ENCODE data around the gene ATMIN. TPM values are rescaled to one million over a fixed set of nuclear protein-coding genes. Genes with fewer than 3 reads are reported as not detected.
A peak's percentile ranks its signal among the peaks of the same experiment; 100 is the strongest.

The ATMIN gene
- 10 to 100 TPM; 29.1 to 46.9 (median 35.3) TPM for total RNA-seq
- 10 to 100 TPM; 24.9 to 36.0 TPM for polyA plus RNA-seq
- 67.3 reads per million, percentile 77 among the genes with 10 or more reads in this experiment for total RNA-seq

DNA sequence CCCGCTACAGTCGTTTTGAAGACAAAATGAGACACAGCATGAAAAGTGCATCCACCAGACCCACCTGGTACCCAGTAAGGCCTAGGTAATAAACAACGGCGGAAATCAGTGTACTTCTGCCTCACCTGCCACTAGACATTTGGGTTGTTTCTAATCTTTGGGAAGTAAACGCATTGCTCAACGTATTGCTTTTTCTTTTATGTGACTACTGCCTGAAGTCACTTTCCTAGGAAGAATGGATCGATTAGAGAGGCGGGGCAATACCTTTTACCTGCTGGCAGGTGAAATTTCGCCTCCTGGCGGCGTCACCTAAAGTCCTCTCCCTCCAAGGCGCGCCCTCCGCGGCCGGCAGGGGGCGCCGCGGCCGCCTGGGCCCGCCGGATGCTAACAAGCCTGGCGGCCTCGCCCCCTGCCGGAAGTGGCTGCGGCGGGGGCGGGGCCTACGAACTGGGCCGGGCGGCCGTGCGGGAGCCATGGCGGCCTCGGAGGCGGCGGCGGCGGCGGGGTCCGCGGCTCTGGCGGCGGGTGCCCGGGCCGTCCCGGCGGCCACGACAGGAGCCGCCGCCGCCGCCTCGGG, at the start of gene ATMIN:
Gene ATMIN (plus strand): TSS at position 445 of the 577 bp plus-strand sequence. CDS start 29 bp downstream, at position 474.
- Mint-ChIP-seq H3K4me1 (peaks cover 16 to 44% (median 39%) of the 10 kb centered on the region in 7 donors), H3K27ac (peak within 1 kb of the TSS; percentile 29 to 87 (median 77)), H3K9me3 (no peaks in the 10 kb centered on the region), H3K4me3 (peak within 1 kb of the TSS; percentile 79 to 92 (median 89)), H3K36me3 (peaks cover 0 to 21% (median under 1%) of the 10 kb centered on the region in 5 donors), H3K27me3 (no peaks in the 10 kb centered on the region)
- H3K27me3 ChIP-seq (ENCODE audit: control insufficient read depth in 2 of 2, insufficient read depth in 2 of 2, low read length in 2 of 2) = no peaks in the 10 kb centered on the region
- no peaks in the 10 kb centered on the region for H3K36me3 ChIP-seq (ENCODE audit: control insufficient read depth in 2 of 3, insufficient read depth in 3 of 3, low read length in 3 of 3)
- ATAC-seq (peak; percentile 100), DNase-seq (peak; percentile 80 to 96 (median 90))
- peak within 1 kb of the TSS; percentile 69 for H3K27ac ChIP-seq (ENCODE audit: low read depth, low read length)
- no peaks in the 10 kb centered on the region for H3K9me3 ChIP-seq (ENCODE audit: control insufficient read depth in 2 of 3, low read length in 3 of 3)
- intact Hi-C loops (cut with micrococcal nuclease) = loop anchor here (1.0 to 5.0 kb wide), 8 partner anchors 28 to 703 kb away; partner anchors contain the start of genes CENPN (in 2 of the 2), GAN (in 2 of the 2) and GCSH (in 2 of the 2)
- H3K4me1 ChIP-seq (ENCODE audit: control insufficient read depth in 2 of 2, insufficient read depth in 2 of 2, low read length in 2 of 2) = peaks cover 20 to 24% of the 10 kb centered on the region in 2 donors
- POLR2A ChIA-PET = interaction anchor here (0.5 to 5.3 kb wide), 4 partner anchors 29 to 279 kb away, joined by 3 to 61 read pairs (median 8); partner anchors contain the start of genes C16orf46, CENPN, CMC2 and GAN
- H3K4me3 ChIP-seq (ENCODE audit: low read length) = peak within 1 kb of the TSS; percentile 52
- CTCF ChIA-PET = interaction anchor here (0.6 to 4.5 kb wide), 13 partner anchors 13 to 683 kb away, joined by 3 to 51 read pairs (median 4); partner anchors contain the start of genes C16orf46, CENPN and CMC2

GRCh38 chr16:80986557-80986956, 49.1 kb upstream of the ATMIN start:
- no peaks in the 10 kb centered on the region for H3K36me3 ChIP-seq (ENCODE audit: control insufficient read depth in 2 of 3, insufficient read depth in 3 of 3, low read length in 3 of 3)
- peak overlapping the region in 1 of 10 donors; percentile 20 for H3K4me3 Mint-ChIP-seq
- CTCF ChIA-PET = no interaction called here
- H3K27me3 ChIP-seq (ENCODE audit: control insufficient read depth in 2 of 2, insufficient read depth in 2 of 2, low read length in 2 of 2) = no peaks in the 10 kb centered on the region
- peak overlapping the region in 5 of 9 donors; percentile 8 to 58 (median 12) for H3K27ac Mint-ChIP-seq
- no peak overlapping the region for H3K4me3 ChIP-seq (ENCODE audit: low read length)
- H3K36me3 Mint-ChIP-seq = peaks cover 0 to 32% (median 14%) of the 10 kb centered on the region in 5 donors
- no peak overlapping the region for H3K27ac ChIP-seq (ENCODE audit: low read depth, low read length)
- H3K4me1 ChIP-seq (ENCODE audit: control insufficient read depth in 2 of 2, insufficient read depth in 2 of 2, low read length in 2 of 2) = peaks cover 0 to 7% of the 10 kb centered on the region in 2 donors
- no peak for DNase-seq
- no peaks in the 10 kb centered on the region for H3K9me3 Mint-ChIP-seq
- POLR2A ChIA-PET = interaction anchor here (0.7 kb wide), 1 partner anchor 60 kb away, joined by 3 read pairs; no protein-coding TSS in a partner anchor
- no peaks in the 10 kb centered on the region for H3K9me3 ChIP-seq (ENCODE audit: control insufficient read depth in 2 of 3, low read length in 3 of 3)
- ATAC-seq = no peak
- intact Hi-C loops (cut with micrococcal nuclease) = no loop called here
- H3K27me3 Mint-ChIP-seq = no peaks in the 10 kb centered on the region
- peaks cover 19 to 51% (median 39%) of the 10 kb centered on the region in 7 donors for H3K4me1 Mint-ChIP-seq

GRCh38 chr16:80988756-80989155, 46.9 kb upstream of the ATMIN start:
- CTCF ChIA-PET = no interaction called here
- DNase-seq (no peak), ATAC-seq (no peak)
- peaks cover 0 to 42% (median 20%) of the 10 kb centered on the region in 5 donors for H3K36me3 Mint-ChIP-seq
- Histone ChIP-seq H3K27me3 (ENCODE audit: control insufficient read depth in 2 of 2, insufficient read depth in 2 of 2, low read length in 2 of 2) (no peaks in the 10 kb centered on the region), H3K27ac (ENCODE audit: low read depth, low read length) (no peak overlapping the region), H3K4me1 (ENCODE audit: control insufficient read depth in 2 of 2, insufficient read depth in 2 of 2, low read length in 2 of 2) (peaks cover 0 to 7% of the 10 kb centered on the region in 2 donors), H3K36me3 (ENCODE audit: control insufficient read depth in 2 of 3, insufficient read depth in 3 of 3, low read length in 3 of 3) (no peaks in the 10 kb centered on the region), H3K4me3 (ENCODE audit: low read length) (no peak overlapping the region), H3K9me3 (ENCODE audit: control insufficient read depth in 2 of 3, low read length in 3 of 3) (no peaks in the 10 kb centered on the region)
- intact Hi-C loops (cut with micrococcal nuclease) = no loop called here
- H3K27ac Mint-ChIP-seq = no peak overlapping the region
- POLR2A ChIA-PET = interaction anchor here (1.0 kb wide), 1 partner anchor 9 kb away, joined by 3 read pairs; no protein-coding TSS in a partner anchor
- no peak overlapping the region for H3K4me3 Mint-ChIP-seq
- no peaks in the 10 kb centered on the region for H3K27me3 Mint-ChIP-seq
- H3K4me1 Mint-ChIP-seq = peaks cover 26 to 63% (median 56%) of the 10 kb centered on the region in 7 donors
- no peaks in the 10 kb centered on the region for H3K9me3 Mint-ChIP-seq

DNA sequence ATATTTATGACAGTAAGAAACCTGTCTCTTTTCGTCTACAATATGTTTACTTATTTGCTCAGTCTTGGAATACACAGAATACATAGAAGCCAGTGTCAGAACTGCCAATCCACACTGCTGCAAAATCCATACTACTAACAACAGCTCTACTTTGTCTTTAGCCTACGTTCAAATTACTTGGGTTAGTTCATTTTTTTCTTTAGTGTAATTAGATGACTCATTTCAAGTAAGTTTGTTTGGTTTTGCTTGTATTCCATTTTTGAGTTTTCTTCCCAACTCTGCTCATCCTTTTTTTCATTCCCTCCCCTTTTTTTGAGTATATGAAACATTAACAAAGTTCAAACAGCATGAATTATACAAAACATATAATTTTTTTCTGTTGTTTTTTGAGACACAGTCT, 45.8 kb upstream of the ATMIN start:
- Mint-ChIP-seq H3K36me3 (peaks cover 0 to 50% (median 23%) of the 10 kb centered on the region in 5 donors), H3K27ac (no peak overlapping the region), H3K9me3 (no peaks in the 10 kb centered on the region), H3K4me3 (no peak overlapping the region), H3K4me1 (peaks cover 25 to 69% (median 55%) of the 10 kb centered on the region in 7 donors), H3K27me3 (no peaks in the 10 kb centered on the region)
- POLR2A ChIA-PET = interaction anchor here (1.0 kb wide), 1 partner anchor 8 kb away, joined by 3 read pairs; no protein-coding TSS in a partner anchor
- Histone ChIP-seq H3K4me3 (ENCODE audit: low read length) (no peak overlapping the region), H3K27ac (ENCODE audit: low read depth, low read length) (no peak overlapping the region), H3K27me3 (ENCODE audit: control insufficient read depth in 2 of 2, insufficient read depth in 2 of 2, low read length in 2 of 2) (no peaks in the 10 kb centered on the region), H3K9me3 (ENCODE audit: control insufficient read depth in 2 of 3, low read length in 3 of 3) (no peaks in the 10 kb centered on the region), H3K4me1 (ENCODE audit: control insufficient read depth in 2 of 2, insufficient read depth in 2 of 2, low read length in 2 of 2) (peaks cover 0 to 11% of the 10 kb centered on the region in 2 donors), H3K36me3 (ENCODE audit: control insufficient read depth in 2 of 3, insufficient read depth in 3 of 3, low read length in 3 of 3) (no peaks in the 10 kb centered on the region)
- CTCF ChIA-PET = no interaction called here
- no peak for DNase-seq
- intact Hi-C loops (cut with micrococcal nuclease) = loop anchor here in 1 of 2 donors (10.0 kb wide), 1 partner anchor 1665 kb away; no protein-coding TSS in a partner anchor
- no peak for ATAC-seq

DNA sequence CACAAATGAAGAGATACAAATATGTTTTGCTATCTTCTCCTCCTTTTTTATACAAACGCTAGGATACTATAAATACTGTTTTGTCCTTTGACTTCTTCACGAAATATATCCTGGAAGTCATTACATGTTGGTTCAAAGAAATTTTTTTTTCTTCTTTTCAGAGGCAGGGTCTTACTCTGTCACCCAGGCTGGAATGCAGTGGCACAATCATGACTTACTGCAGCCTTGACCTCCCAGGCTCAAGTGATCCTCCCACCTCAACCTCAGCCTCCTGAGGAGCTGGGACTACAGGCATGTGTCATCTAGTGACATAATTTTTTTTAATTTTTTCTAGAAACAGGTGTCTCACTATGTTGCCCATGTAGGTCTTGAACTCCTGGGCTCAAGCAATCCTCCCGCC, 45.1 kb upstream of the ATMIN start:
- Histone ChIP-seq H3K27ac (ENCODE audit: low read depth, low read length) (no peak overlapping the region), H3K36me3 (ENCODE audit: control insufficient read depth in 2 of 3, insufficient read depth in 3 of 3, low read length in 3 of 3) (no peaks in the 10 kb centered on the region), H3K27me3 (ENCODE audit: control insufficient read depth in 2 of 2, insufficient read depth in 2 of 2, low read length in 2 of 2) (no peaks in the 10 kb centered on the region), H3K4me3 (ENCODE audit: low read length) (no peak overlapping the region), H3K9me3 (ENCODE audit: control insufficient read depth in 2 of 3, low read length in 3 of 3) (no peaks in the 10 kb centered on the region), H3K4me1 (ENCODE audit: control insufficient read depth in 2 of 2, insufficient read depth in 2 of 2, low read length in 2 of 2) (peaks cover 0 to 11% of the 10 kb centered on the region in 2 donors)
- ChIA-PET CTCF (interaction anchor here (0.6 kb wide), 1 partner anchor 14 kb away, joined by 3 read pairs; no protein-coding TSS in a partner anchor), POLR2A (no interaction called here)
- H3K36me3 Mint-ChIP-seq = peaks cover 0 to 55% (median 23%) of the 10 kb centered on the region in 5 donors
- no peak for ATAC-seq
- H3K27ac Mint-ChIP-seq = no peak overlapping the region
- no peak for DNase-seq
- H3K4me3 Mint-ChIP-seq = no peak overlapping the region
- H3K4me1 Mint-ChIP-seq = peaks cover 23 to 66% (median 52%) of the 10 kb centered on the region in 7 donors
- H3K9me3 Mint-ChIP-seq = no peaks in the 10 kb centered on the region
- H3K27me3 Mint-ChIP-seq = no peaks in the 10 kb centered on the region
- intact Hi-C loops (cut with micrococcal nuclease) = loop anchor here in 1 of 2 donors (10.0 kb wide), 1 partner anchor 1664 kb away; no protein-coding TSS in a partner anchor

DNA sequence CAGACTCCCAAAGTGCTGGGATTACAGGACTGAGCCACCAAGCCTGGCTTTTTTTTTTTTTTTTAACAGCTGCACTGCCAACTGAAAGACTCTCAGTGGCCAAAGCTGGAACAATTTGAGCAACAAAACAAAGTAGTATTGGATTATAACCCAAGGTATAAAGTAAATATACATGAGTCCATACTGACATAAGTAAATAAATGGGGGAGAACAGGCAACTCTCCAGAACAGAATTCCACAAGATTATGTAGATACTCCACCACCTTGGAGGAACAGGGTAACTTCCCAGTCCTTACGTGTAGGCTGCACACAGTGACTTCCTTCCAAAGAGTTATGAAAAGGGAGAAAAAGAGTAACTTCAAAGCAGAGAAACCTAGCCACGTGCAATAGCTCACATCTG, 44.7 kb upstream of the ATMIN start:
- no peaks in the 10 kb centered on the region for H3K27me3 Mint-ChIP-seq
- Histone ChIP-seq H3K27ac (ENCODE audit: low read depth, low read length) (no peak overlapping the region), H3K27me3 (ENCODE audit: control insufficient read depth in 2 of 2, insufficient read depth in 2 of 2, low read length in 2 of 2) (no peaks in the 10 kb centered on the region), H3K9me3 (ENCODE audit: control insufficient read depth in 2 of 3, low read length in 3 of 3) (no peaks in the 10 kb centered on the region), H3K4me3 (ENCODE audit: low read length) (no peak overlapping the region), H3K4me1 (ENCODE audit: control insufficient read depth in 2 of 2, insufficient read depth in 2 of 2, low read length in 2 of 2) (peaks cover 0 to 11% of the 10 kb centered on the region in 2 donors), H3K36me3 (ENCODE audit: control insufficient read depth in 2 of 3, insufficient read depth in 3 of 3, low read length in 3 of 3) (no peaks in the 10 kb centered on the region)
- H3K9me3 Mint-ChIP-seq = no peaks in the 10 kb centered on the region
- DNase-seq (no peak), ATAC-seq (no peak)
- ChIA-PET POLR2A (no interaction called here), CTCF (interaction anchor here (0.6 kb wide), 1 partner anchor 13 kb away, joined by 3 read pairs; no protein-coding TSS in a partner anchor)
- H3K4me3 Mint-ChIP-seq = no peak overlapping the region
- intact Hi-C loops (cut with micrococcal nuclease) = loop anchor here in 1 of 2 donors (10.0 kb wide), 1 partner anchor 1664 kb away; no protein-coding TSS in a partner anchor
- H3K36me3 Mint-ChIP-seq = peaks cover 0 to 53% (median 23%) of the 10 kb centered on the region in 5 donors
- H3K27ac Mint-ChIP-seq = no peak overlapping the region
- H3K4me1 Mint-ChIP-seq = peaks cover 21 to 68% (median 49%) of the 10 kb centered on the region in 7 donors
